SK-N-SH (cell line): ENCODE measurements around the gene VAMP2. TPM values are rescaled to one million over a fixed set of nuclear protein-coding genes. Genes with fewer than 3 reads are reported as not detected.

Experiments
- EP300 ChIP-seq, 2 experiments: IDR thresholded peaks; 2 replicates each; pipeline versions ENCODE4 v1.4.0 to v1.6.1; 2012; ENCODE audit warnings: borderline replicate concordance in 1 of 2, low read depth in 1 of 2, low read length in 1 of 2
- FOXJ3 ChIP-seq: sonication (generic); formaldehyde crosslinking; IDR thresholded peaks from 2 replicates; pipeline ENCODE4 v1.5.1; 2020; ENCODE audit warnings: mild to moderate bottlenecking, missing genetic modification reagents
- FOXM1 ChIP-seq: IDR thresholded peaks from 2 replicates; pipeline ENCODE4 v1.4.0; 2012; ENCODE audit warnings: low read depth, mild to moderate bottlenecking
- GATA2 ChIP-seq: sonication (generic); formaldehyde crosslinking; IDR thresholded peaks from 2 replicates; pipeline ENCODE4 v1.5.0; 2020; ENCODE audit warnings: mild to moderate bottlenecking, missing genetic modification reagents
- JUND ChIP-seq: IDR thresholded peaks from 2 replicates; pipeline ENCODE4 v1.4.0; 2012
- NRF1 ChIP-seq: IDR thresholded peaks from 2 replicates; pipeline ENCODE4 v1.6.1; 2012; ENCODE audit warnings: low read depth, mild to moderate bottlenecking, low read length
- POLR2AphosphoS5 ChIP-seq: IDR thresholded peaks from 2 replicates; pipeline ENCODE4 v1.6.1; 2012; ENCODE audit warnings: low read depth, low read length
- RAD21 ChIP-seq: IDR thresholded peaks from 2 replicates; pipeline ENCODE4 v1.6.1; 2012; ENCODE audit warnings: mild to moderate bottlenecking, low read length
- SIN3A ChIP-seq: IDR thresholded peaks from 2 replicates; pipeline ENCODE4 v1.6.1; 2012; ENCODE audit warnings: low read depth, mild to moderate bottlenecking, low read length, moderate library complexity, borderline replicate concordance
- SMC3 ChIP-seq: IDR thresholded peaks from 2 replicates; pipeline ENCODE4 v1.6.1; 2012; ENCODE audit warnings: low read depth, low read length, improper control_type of control experiment
- TAF1 ChIP-seq: IDR thresholded peaks from 2 replicates; pipeline ENCODE4 v1.6.1; 2012; ENCODE audit warnings: low read depth, mild to moderate bottlenecking, low read length, moderate library complexity, borderline replicate concordance
- TCF12 ChIP-seq: IDR thresholded peaks from 2 replicates; pipeline ENCODE4 v1.4.0; 2012
- TEAD4 ChIP-seq: IDR thresholded peaks from 2 replicates; pipeline ENCODE4 v1.4.0; 2012; ENCODE audit warnings: mild to moderate bottlenecking, borderline replicate concordance; ENCODE audit not compliant: insufficient read depth
- polyA plus RNA-seq, 3 experiments: library from polyadenylated mRNA; depleted of rRNA; stranded (reverse); fragments of >200 nt; gene quantifications; 2 replicates each; pipeline ENCODE4 v1.2.3, GENCODE V29; 2012
- TF ChIP-seq, protein P1 (sequence below): IDR thresholded peaks from 2 replicates; pipeline ENCODE4 v1.6.1; 2012; ENCODE audit warnings: mild to moderate bottlenecking, low read depth, low read length, moderate library complexity
- TF ChIP-seq, protein P2 (sequence below): IDR thresholded peaks from 2 replicates; pipeline ENCODE4; 2012
- TF ChIP-seq, protein P3 (sequence below): IDR thresholded peaks from 2 replicates; pipeline ENCODE4 v1.4.0; 2012; ENCODE audit warnings: low read depth
- TF ChIP-seq, protein P4 (sequence below): IDR thresholded peaks from 2 replicates; pipeline ENCODE4 v1.4.0; 2012; ENCODE audit warnings: low read depth, borderline replicate concordance

Gene VAMP2
- polyA plus RNA-seq, 1 of the 3 experiments (the other 2 are of a cell fraction), result 42.0 TPM

DNA sequence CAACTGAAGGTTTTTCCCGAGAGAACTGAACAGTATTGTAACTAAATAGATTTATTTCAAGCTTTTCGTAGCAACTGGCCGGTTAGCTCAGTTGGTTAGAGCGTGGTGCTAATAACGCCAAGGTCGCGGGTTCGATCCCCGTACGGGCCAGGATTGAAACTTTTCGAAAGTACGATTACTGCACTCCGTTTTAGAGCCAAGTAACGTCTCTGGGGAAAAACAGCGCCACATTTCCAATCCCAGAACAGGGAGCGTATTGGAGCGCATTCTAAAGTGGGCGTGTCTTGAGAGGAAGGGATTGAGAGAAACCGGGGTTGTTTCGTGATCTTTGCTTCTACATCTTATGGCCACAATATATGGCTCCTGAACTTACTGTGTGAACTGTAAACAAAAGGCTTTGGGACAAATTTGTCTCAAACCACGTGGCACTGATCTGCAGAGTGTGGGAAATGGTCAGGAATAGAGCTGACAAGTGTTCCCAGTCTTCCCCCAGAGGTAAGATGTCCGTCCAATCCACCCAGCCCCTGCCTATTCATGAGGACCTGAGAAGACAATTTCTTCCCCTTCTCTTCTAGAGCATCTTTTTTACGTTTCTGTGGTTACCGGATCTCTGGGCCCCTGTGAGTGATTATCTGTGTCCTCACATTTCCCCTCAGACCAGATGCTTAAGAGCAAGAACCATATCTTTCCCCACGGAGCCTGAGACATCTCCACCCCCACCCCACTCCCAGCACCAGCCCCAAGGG is 24.9 kb upstream of the VAMP2 start (continued):
- TF ChIP-seq, protein P1, sequence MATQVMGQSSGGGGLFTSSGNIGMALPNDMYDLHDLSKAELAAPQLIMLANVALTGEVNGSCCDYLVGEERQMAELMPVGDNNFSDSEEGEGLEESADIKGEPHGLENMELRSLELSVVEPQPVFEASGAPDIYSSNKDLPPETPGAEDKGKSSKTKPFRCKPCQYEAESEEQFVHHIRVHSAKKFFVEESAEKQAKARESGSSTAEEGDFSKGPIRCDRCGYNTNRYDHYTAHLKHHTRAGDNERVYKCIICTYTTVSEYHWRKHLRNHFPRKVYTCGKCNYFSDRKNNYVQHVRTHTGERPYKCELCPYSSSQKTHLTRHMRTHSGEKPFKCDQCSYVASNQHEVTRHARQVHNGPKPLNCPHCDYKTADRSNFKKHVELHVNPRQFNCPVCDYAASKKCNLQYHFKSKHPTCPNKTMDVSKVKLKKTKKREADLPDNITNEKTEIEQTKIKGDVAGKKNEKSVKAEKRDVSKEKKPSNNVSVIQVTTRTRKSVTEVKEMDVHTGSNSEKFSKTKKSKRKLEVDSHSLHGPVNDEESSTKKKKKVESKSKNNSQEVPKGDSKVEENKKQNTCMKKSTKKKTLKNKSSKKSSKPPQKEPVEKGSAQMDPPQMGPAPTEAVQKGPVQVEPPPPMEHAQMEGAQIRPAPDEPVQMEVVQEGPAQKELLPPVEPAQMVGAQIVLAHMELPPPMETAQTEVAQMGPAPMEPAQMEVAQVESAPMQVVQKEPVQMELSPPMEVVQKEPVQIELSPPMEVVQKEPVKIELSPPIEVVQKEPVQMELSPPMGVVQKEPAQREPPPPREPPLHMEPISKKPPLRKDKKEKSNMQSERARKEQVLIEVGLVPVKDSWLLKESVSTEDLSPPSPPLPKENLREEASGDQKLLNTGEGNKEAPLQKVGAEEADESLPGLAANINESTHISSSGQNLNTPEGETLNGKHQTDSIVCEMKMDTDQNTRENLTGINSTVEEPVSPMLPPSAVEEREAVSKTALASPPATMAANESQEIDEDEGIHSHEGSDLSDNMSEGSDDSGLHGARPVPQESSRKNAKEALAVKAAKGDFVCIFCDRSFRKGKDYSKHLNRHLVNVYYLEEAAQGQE, result 0 out of 2 replicates have a peak, but pooled peaks have one; percentile 55
- no peak for TF ChIP-seq FOXM1
- peak; percentile 83 for TF ChIP-seq SIN3A
- TF ChIP-seq, protein P2, sequence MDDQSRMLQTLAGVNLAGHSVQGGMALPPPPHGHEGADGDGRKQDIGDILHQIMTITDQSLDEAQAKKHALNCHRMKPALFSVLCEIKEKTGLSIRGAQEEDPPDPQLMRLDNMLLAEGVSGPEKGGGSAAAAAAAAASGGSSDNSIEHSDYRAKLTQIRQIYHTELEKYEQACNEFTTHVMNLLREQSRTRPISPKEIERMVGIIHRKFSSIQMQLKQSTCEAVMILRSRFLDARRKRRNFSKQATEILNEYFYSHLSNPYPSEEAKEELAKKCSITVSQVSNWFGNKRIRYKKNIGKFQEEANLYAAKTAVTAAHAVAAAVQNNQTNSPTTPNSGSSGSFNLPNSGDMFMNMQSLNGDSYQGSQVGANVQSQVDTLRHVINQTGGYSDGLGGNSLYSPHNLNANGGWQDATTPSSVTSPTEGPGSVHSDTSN, result no peak; the same call in 1 of the 2 replicates
- TF ChIP-seq POLR2AphosphoS5, result peak; percentile 88
- TF ChIP-seq EP300 (IDR thresholded peaks at IDR 0.05; ENCODE audit: borderline replicate concordance in 1 of 2, low read depth in 1 of 2, low read length in 1 of 2), result 0 out of 4 replicates have a peak, but pooled peaks of 1 of the 2 experiments have one; percentile 44
- TF ChIP-seq RAD21, result 0 out of 2 replicates have a peak, but pooled peaks have one; percentile 8
- TF ChIP-seq, protein P3, sequence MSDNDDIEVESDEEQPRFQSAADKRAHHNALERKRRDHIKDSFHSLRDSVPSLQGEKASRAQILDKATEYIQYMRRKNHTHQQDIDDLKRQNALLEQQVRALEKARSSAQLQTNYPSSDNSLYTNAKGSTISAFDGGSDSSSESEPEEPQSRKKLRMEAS, result peak; percentile 97
- peak; percentile 16; the same call in 1 of the 2 replicates for TF ChIP-seq TAF1
- TF ChIP-seq, protein P4, sequence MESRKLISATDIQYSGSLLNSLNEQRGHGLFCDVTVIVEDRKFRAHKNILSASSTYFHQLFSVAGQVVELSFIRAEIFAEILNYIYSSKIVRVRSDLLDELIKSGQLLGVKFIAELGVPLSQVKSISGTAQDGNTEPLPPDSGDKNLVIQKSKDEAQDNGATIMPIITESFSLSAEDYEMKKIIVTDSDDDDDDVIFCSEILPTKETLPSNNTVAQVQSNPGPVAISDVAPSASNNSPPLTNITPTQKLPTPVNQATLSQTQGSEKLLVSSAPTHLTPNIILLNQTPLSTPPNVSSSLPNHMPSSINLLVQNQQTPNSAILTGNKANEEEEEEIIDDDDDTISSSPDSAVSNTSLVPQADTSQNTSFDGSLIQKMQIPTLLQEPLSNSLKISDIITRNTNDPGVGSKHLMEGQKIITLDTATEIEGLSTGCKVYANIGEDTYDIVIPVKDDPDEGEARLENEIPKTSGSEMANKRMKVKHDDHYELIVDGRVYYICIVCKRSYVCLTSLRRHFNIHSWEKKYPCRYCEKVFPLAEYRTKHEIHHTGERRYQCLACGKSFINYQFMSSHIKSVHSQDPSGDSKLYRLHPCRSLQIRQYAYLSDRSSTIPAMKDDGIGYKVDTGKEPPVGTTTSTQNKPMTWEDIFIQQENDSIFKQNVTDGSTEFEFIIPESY, result no peak; the same call in 1 of the 2 replicates
- no peak for TF ChIP-seq NRF1
- TF ChIP-seq TEAD4, result peak; percentile 89
- TF ChIP-seq FOXJ3, result no peak
- no peak for TF ChIP-seq JUND
- peak; percentile 23; the same call in 1 of the 2 replicates for TF ChIP-seq TCF12
- TF ChIP-seq SMC3, result 0 out of 2 replicates have a peak, but pooled peaks have one; percentile 7
- no peak for TF ChIP-seq GATA2 (CRISPR knock-in tag)
